GM19238 (cell line): ENCODE measurements around the gene SULT6B1.
A peak's percentile ranks its signal among the peaks of the same experiment; 100 is the strongest.
"Not testable (repeated sequence)": the region's sequence is repeated elsewhere in the genome, so short reads cannot be mapped to it uniquely, and the experiment has no call there.

Experiments
- DNase-seq: peaks from one replicate; pipeline ENCODE4 v3.0.0; 2011; ENCODE audit warnings: low spot score; ENCODE audit not compliant: insufficient read length

The SULT6B1 gene

GRCh38 chr2:37188570-37188969 is at the start of gene SULT6B1:
SULT6B1 (minus strand) TSS chr2:37188670; CDS start chr2:37188640, 30 bp downstream.
- DNase-seq, result no peak

- peak; percentile 7 for DNase-seq
Measured at GRCh38 chr2:37232131-37232933, 43.9 kb upstream of the SULT6B1 start.

GRCh38 chr2:37231241-37232130 is 43.0 kb upstream of the SULT6B1 start, which contains the start of the genes CEBPZ and NDUFAF7:
CEBPZ (minus strand) TSS chr2:37231596; CDS start chr2:37231567, 29 bp downstream.
NDUFAF7 (plus strand) TSS chr2:37231658; CDS start chr2:37231706, 48 bp downstream.
- peak; percentile 83 for DNase-seq

GRCh38 chr2:37230581-37230980 is 42.1 kb upstream of the SULT6B1 start:
- DNase-seq, result no peak

GRCh38 chr2:37228788-37229187 is 40.3 kb upstream of the SULT6B1 start:
- DNase-seq, result no peak

GRCh38 chr2:37226863-37227262 is 38.4 kb upstream of the SULT6B1 start:
- no peak for DNase-seq

- DNase-seq, result not testable (repeated sequence)
Measured at GRCh38 chr2:37225129-37225528, 36.7 kb upstream of the SULT6B1 start.

- DNase-seq, result no peak
Measured at GRCh38 chr2:37224063-37224462, 35.6 kb upstream of the SULT6B1 start.

GRCh38 chr2:37223131-37223530 is 34.7 kb upstream of the SULT6B1 start:
- DNase-seq, result no peak

GRCh38 chr2:37219046-37219445 is 30.6 kb upstream of the SULT6B1 start:
- DNase-seq, result no peak

- no peak for DNase-seq
Measured at GRCh38 chr2:37215250-37215649, 26.8 kb upstream of the SULT6B1 start.

- DNase-seq, result no peak
Measured at GRCh38 chr2:37211939-37212338, 23.5 kb upstream of the SULT6B1 start.

GRCh38 chr2:37211212-37211611 is 22.7 kb upstream of the SULT6B1 start:
- no peak for DNase-seq

GRCh38 chr2:37206760-37207159 is 18.3 kb upstream of the SULT6B1 start:
- DNase-seq, result not testable (repeated sequence)

- no peak for DNase-seq
Measured at GRCh38 chr2:37205689-37206341, 17.3 kb upstream of the SULT6B1 start.

GRCh38 chr2:37205071-37205661 is 16.7 kb upstream of the SULT6B1 start:
- DNase-seq, result not testable (repeated sequence)

GRCh38 chr2:37203708-37204107 is 15.2 kb upstream of the SULT6B1 start:
- DNase-seq, result no peak

GRCh38 chr2:37201766-37202165 is 13.3 kb upstream of the SULT6B1 start:
- DNase-seq, result no peak

- DNase-seq, result no peak
Measured at GRCh38 chr2:37201208-37201607, 12.7 kb upstream of the SULT6B1 start.

- DNase-seq, result no peak
Measured at GRCh38 chr2:37198681-37199065, 10.2 kb upstream of the SULT6B1 start.
